Activated CD8-positive, alpha-beta memory T cell treated with anti-CD3 and anti-CD28 coated beads, Interleukin-2, amount 50 U/mL, for 48 hours (primary cell): ENCODE measurements around the gene TMEM174.

Experiments
- DNase-seq: peaks from one replicate; pipeline ENCODE4 v3.0.0-alpha.2; 2020

The TMEM174 gene

GRCh38 chr5:73154208-73155006 lies 18.6 kb upstream of the TMEM174 start:
- DNase-seq: no peak

GRCh38 chr5:73155271-73156222 lies 17.4 kb upstream of the TMEM174 start:
- DNase-seq: no peak

GRCh38 chr5:73157414-73158303 lies 15.3 kb upstream of the TMEM174 start:
- no peak for DNase-seq

GRCh38 chr5:73158313-73158712 lies 14.7 kb upstream of the TMEM174 start:
- no peak for DNase-seq

GRCh38 chr5:73160239-73160671 lies 12.7 kb upstream of the TMEM174 start:
- peak; percentile 72 for DNase-seq

- no peak for DNase-seq
These were observed 2.5 kb upstream of the TMEM174 start for GRCh38 chr5:73170522-73170921.

GRCh38 chr5:73171495-73171894 lies 1.5 kb upstream of the TMEM174 start:
- DNase-seq: no peak

GRCh38 chr5:73174100-73174815 lies 1.3 kb downstream of the TMEM174 start:
- DNase-seq: no peak

- no peak for DNase-seq
These were observed 3.3 kb downstream of the TMEM174 start for GRCh38 chr5:73176250-73176649.

GRCh38 chr5:73178265-73178664 lies 5.3 kb downstream of the TMEM174 start:
- DNase-seq: no peak

GRCh38 chr5:73179730-73180129 lies 6.7 kb downstream of the TMEM174 start:
- no peak for DNase-seq

- DNase-seq: no peak
These were observed 7.6 kb downstream of the TMEM174 start for GRCh38 chr5:73180566-73180965.

- DNase-seq: no peak
These were observed 9.3 kb downstream of the TMEM174 start for GRCh38 chr5:73182307-73182706.

- no peak for DNase-seq
These were observed 10.0 kb downstream of the TMEM174 start for GRCh38 chr5:73183000-73183399.

- DNase-seq: no peak
These were observed 10.5 kb downstream of the TMEM174 start for GRCh38 chr5:73183481-73183891.

- DNase-seq: no peak
These were observed 14.0 kb downstream of the TMEM174 start for GRCh38 chr5:73186976-73187375.

GRCh38 chr5:73188764-73189531 lies 16.0 kb downstream of the TMEM174 start:
- DNase-seq: no peak

- no peak for DNase-seq
These were observed 16.9 kb downstream of the TMEM174 start for GRCh38 chr5:73189871-73190376.

GRCh38 chr5:73192370-73192769 lies 19.4 kb downstream of the TMEM174 start:
- DNase-seq: no peak

GRCh38 chr5:73193592-73193991 lies 20.6 kb downstream of the TMEM174 start:
- DNase-seq: no peak

GRCh38 chr5:73196201-73196600 lies 23.2 kb downstream of the TMEM174 start:
- DNase-seq: no peak
